Amygdala (tissue), 56 donors: ENCODE measurements around the gene FAM170B.

ENCODE experiments used
- DNase-seq, 56 donors: peaks; one replicate each; lab custom pipeline; 2025; lab: John Stamatoyannopoulos, UW

Gene FAM170B

DNA sequence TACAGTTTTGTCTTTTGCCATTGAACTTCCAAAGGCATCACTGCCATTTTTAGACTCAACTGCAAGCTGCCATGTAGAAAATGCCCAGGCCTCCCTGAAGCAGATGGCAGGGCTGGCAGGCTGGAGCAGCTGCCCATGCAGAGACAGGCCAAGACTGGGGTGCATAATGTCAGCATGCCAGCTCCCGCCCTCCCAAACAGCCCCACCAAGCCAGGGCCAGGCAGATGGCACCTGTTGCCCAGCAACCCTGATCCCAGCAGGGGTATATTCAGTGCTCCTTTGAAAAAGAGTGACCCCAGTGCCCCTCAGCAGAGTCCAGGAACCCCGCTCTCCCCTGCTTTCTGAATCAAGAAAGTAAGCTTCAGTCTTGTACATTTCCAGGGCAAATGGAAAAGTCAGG is 51.1 kb downstream of the FAM170B start:
- peak in 28 of 56 donors; percentile 14 to 64 (median 35) for DNase-seq

DNA sequence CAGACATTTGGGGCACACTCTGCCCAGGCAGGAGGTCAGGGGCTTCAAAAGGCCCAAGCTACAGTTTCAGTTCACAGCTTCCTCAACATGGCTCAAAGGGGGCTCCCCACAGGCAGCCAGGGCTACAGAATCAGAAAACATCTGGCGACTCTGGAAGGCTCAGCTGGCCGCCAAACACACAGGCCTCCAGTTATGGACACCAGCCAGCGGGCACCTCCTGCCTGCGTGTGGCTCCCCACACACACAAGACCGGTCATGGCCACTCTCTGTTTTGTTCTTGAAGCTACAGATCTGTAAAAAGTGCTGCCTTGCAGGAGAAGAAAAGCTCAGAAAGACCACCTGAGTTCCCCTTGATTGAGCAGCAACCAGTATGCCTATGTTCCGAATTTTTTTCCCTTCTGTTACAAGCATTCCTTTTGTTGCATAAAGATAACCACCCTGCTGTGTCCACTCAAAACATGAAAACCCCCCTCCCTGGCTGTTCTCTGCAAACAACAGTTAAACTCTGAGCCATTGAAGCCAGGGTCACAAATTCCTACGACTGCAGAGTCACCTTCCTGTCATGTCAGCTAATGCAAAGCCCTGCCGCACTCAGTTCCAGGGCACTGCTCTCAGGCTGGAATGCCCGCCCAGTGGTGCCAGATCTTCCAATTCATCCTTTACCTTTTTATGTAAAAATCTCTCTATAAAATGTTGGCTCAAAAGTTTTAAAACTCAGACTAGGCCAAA is 52.1 kb downstream of the FAM170B start:
- peak in 4 of 56 donors; percentile 17 to 38 (median 26) for DNase-seq
